ENCODE measurements around the gene VAV2. TPM values are rescaled to one million over a fixed set of nuclear protein-coding genes. Genes with fewer than 3 reads are reported as not detected.

VAV2 gene
- total RNA-seq, 1 donor from 2014 or later: 8.3 TPM

DNA sequence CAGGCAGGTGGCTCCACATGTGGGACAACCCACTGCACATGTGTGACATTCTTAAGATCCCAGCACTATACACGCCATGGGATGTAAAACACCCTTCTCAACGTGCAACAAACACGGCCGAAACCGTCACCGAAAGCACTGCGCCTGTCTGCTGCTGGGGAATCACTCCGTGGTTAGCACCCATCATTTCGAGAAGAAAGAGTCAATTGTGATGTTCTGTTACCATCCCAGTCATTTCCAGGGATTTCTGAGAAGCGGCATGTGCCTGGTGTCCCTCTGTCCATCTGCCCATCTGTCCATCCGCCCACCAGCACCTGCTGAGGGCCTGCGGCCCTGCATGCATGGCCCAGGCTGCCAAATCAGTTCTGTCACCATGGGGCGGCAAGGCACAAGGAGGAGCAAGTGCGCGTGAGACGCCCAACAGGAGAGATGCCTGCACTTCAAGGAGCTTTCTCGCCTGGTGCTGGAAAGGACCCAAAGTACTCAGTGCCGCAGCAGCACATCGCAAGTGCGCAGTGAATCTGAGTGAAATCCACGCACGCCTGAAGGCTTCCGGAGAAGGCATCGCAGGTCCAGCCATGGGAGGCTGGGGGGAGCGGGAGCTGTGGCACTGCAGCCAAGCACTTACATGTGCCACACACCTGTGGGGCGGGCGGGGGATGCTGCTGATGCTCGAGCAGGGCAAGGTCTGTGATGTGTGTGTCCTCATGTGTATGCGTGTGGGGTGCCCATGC is 38.0 kb downstream of the VAV2 start:
- TF ChIP-seq, protein P1, sequence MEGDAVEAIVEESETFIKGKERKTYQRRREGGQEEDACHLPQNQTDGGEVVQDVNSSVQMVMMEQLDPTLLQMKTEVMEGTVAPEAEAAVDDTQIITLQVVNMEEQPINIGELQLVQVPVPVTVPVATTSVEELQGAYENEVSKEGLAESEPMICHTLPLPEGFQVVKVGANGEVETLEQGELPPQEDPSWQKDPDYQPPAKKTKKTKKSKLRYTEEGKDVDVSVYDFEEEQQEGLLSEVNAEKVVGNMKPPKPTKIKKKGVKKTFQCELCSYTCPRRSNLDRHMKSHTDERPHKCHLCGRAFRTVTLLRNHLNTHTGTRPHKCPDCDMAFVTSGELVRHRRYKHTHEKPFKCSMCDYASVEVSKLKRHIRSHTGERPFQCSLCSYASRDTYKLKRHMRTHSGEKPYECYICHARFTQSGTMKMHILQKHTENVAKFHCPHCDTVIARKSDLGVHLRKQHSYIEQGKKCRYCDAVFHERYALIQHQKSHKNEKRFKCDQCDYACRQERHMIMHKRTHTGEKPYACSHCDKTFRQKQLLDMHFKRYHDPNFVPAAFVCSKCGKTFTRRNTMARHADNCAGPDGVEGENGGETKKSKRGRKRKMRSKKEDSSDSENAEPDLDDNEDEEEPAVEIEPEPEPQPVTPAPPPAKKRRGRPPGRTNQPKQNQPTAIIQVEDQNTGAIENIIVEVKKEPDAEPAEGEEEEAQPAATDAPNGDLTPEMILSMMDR (IDR thresholded peaks at IDR 0.05): no peak
- no peak for TF ChIP-seq POLR2A (IDR thresholded peaks at IDR 0.05)
- no peak for TF ChIP-seq POLR2AphosphoS5 (IDR thresholded peaks at IDR 0.05; ENCODE audit: insufficient read depth in 1 of 2, low read depth in 1 of 2)
- Histone ChIP-seq H3K27me3 (no peaks in the 10 kb centered on the region), H3K4me1 (peaks cover 26% of the 10 kb centered on the region), H3K27ac (no peak overlapping the region), H3K9me3 (no peaks in the 10 kb centered on the region), H3K36me3 (no peaks in the 10 kb centered on the region), H3K4me3 (no peak overlapping the region)
- DNase-seq (ENCODE audit: extremely low spot score in 2 of 2): no peak
- intact Hi-C loops (cut with DNase I): no loop called here

DNA sequence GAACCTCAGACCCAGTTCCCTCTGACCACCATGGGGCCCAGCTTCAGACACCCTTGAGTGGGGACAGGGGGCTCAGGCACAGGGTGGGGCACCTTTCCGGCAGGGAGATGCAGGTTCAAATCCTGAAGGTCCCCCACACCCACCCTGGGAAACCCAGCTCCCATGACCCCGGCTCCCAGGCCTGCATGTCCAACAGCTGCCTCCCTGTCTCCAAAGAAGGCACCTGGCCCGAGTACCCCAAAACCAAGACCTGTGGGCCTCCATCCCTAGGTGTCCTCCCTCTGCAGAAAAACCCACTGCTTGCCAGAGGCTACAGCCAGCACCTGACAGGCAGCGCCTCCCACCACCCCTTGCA is 38.5 kb downstream of the VAV2 start:
- intact Hi-C loops (cut with DNase I): no loop called here
- Histone ChIP-seq H3K4me3 (no peak overlapping the region), H3K36me3 (no peaks in the 10 kb centered on the region), H3K27ac (no peak overlapping the region), H3K4me1 (peaks cover 26% of the 10 kb centered on the region), H3K9me3 (no peaks in the 10 kb centered on the region), H3K27me3 (no peaks in the 10 kb centered on the region)
- no peak for TF ChIP-seq POLR2AphosphoS5 (IDR thresholded peaks at IDR 0.05; ENCODE audit: insufficient read depth in 1 of 2, low read depth in 1 of 2)
- TF ChIP-seq, protein P1 (IDR thresholded peaks at IDR 0.05): no peak
- TF ChIP-seq POLR2A (IDR thresholded peaks at IDR 0.05): no peak
- DNase-seq (ENCODE audit: extremely low spot score in 2 of 2): no peak

DNA sequence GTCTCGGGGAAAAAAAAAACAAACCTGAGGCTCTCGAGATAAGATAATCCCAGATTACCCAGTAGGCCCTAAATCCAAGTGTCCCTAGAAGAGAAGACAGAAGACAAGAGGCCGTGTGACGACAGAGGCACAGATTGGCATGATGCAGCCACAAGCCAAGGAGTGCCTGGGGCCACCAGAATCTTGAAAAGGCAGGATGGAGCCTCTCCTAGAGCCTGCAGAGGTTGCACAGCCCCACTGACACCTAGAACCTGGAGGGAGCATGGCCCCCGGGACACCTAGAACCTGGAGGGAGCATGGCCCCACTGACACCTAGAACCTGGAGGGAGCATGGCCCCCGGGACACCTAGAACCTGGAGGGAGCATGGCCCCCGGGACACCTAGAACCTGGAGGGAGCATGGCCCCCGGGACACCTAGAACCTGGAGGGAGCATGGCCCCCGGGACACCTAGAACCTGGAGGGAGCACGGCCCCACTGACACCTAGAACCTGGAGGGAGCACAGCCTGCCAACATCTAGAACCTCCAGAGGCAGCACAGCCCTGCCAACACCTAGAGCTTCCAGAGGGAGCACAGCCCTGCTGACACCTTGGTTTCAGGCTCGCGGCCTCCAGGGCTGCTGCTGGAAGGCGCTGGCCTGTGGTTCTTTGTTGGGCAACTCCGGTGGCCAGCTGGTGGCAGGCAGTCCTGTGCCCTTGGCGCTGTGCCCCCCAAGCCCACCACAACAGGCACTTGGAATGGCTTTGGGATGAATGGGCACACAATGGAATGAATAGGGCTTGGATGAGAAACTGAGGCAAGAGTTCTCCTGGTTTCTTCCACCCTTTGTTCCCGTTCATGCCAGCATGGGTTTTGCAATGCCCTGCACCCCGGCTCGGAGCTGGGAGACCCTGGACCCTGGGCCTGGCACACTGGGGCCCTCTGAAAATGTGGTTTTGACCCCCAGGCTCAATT is 39.2 kb downstream of the VAV2 start:
- no peak for TF ChIP-seq POLR2AphosphoS5 (IDR thresholded peaks at IDR 0.05; ENCODE audit: insufficient read depth in 1 of 2, low read depth in 1 of 2)
- TF ChIP-seq, protein P1 (IDR thresholded peaks at IDR 0.05): no peak
- no peak for TF ChIP-seq POLR2A (IDR thresholded peaks at IDR 0.05)
- DNase-seq (ENCODE audit: extremely low spot score in 2 of 2): no peak
- Histone ChIP-seq H3K9me3 (no peaks in the 10 kb centered on the region), H3K36me3 (no peaks in the 10 kb centered on the region), H3K27me3 (no peaks in the 10 kb centered on the region), H3K4me1 (peaks cover 26% of the 10 kb centered on the region), H3K4me3 (no peak overlapping the region), H3K27ac (no peak overlapping the region)
- intact Hi-C loops (cut with DNase I): no loop called here

DNA sequence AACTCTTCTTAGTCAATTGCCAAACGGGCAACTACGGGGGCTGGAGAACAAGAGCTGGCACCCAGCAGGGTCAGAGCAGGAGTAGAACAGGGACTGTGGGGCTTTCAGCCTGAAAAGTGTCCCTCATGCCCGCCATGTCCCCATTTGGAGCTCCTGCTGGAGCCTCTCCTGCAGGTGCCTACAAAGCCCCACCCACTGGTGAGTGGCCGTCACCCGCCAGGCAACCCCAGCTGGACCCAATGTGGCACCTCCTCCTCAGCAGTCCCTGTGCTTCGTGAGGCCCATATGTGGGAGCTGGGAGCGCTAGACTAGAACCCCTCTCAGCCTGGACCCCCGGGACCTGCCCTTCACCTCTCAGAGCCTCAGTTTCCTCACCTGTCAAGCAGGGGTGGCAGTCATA is 40.9 kb downstream of the VAV2 start:
- intact Hi-C loops (cut with DNase I): no loop called here
- no peak for DNase-seq (ENCODE audit: extremely low spot score in 2 of 2)
- TF ChIP-seq POLR2AphosphoS5 (IDR thresholded peaks at IDR 0.05; ENCODE audit: insufficient read depth in 1 of 2, low read depth in 1 of 2): no peak
- Histone ChIP-seq H3K4me1 (peaks cover 13% of the 10 kb centered on the region), H3K27me3 (no peaks in the 10 kb centered on the region), H3K4me3 (no peak overlapping the region), H3K9me3 (no peaks in the 10 kb centered on the region), H3K27ac (no peak overlapping the region), H3K36me3 (no peaks in the 10 kb centered on the region)

DNA sequence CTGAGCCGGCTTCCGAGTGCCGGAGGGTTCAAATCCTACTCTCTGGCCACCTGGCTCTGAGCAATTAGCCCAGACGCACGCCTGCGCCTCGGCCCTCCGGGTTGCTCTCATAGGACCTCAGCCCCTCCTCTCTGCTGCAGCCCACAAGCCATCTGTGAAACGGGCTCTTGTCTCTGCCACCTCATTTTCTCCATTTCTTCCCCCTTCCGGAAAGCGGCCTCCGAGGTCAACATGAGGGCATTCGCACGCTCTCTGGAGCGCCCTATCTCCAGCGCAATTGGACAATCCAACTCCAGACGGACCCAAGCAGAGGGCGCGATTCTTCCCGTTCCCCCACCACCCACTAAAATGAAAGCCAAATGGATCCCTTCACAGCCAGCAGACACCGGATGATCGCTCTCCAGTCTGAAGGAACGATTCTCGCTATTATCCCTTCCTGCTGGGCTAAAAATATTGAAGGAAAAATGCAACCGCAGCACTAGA is 41.5 kb downstream of the VAV2 start:
- Histone ChIP-seq H3K27me3 (no peaks in the 10 kb centered on the region), H3K4me3 (no peak overlapping the region), H3K36me3 (no peaks in the 10 kb centered on the region), H3K4me1 (peaks cover 12% of the 10 kb centered on the region), H3K9me3 (no peaks in the 10 kb centered on the region), H3K27ac (no peak overlapping the region)
- intact Hi-C loops (cut with DNase I): no loop called here
- TF ChIP-seq POLR2AphosphoS5 (IDR thresholded peaks at IDR 0.05; ENCODE audit: insufficient read depth in 1 of 2, low read depth in 1 of 2): no peak
- no peak for DNase-seq (ENCODE audit: extremely low spot score in 2 of 2)
